Renal cortical epithelial cell (primary cell): ENCODE results near the gene OXNAD1. TPM values are rescaled to one million over a fixed set of nuclear protein-coding genes. Genes with fewer than 3 reads are reported as not detected.

Experiments used
- DNase-seq: peaks from one replicate; pipeline ENCODE4 v3.0.0-alpha.2; 2011; ENCODE audit warnings: low read depth
- total RNA-seq: library from RNA; depleted of rRNA; stranded (reverse); fragments of >200 nt; gene quantifications from 2 replicates; pipeline ENCODE4 v1.2.3, GENCODE V29; 2014

The OXNAD1 gene
- total RNA-seq, 1 donor from 2014 or later, result 18.5 TPM

- DNase-seq, result no peak
These were observed 63.1 kb downstream of the OXNAD1 start for GRCh38 chr3:16328124-16328523.

DNA sequence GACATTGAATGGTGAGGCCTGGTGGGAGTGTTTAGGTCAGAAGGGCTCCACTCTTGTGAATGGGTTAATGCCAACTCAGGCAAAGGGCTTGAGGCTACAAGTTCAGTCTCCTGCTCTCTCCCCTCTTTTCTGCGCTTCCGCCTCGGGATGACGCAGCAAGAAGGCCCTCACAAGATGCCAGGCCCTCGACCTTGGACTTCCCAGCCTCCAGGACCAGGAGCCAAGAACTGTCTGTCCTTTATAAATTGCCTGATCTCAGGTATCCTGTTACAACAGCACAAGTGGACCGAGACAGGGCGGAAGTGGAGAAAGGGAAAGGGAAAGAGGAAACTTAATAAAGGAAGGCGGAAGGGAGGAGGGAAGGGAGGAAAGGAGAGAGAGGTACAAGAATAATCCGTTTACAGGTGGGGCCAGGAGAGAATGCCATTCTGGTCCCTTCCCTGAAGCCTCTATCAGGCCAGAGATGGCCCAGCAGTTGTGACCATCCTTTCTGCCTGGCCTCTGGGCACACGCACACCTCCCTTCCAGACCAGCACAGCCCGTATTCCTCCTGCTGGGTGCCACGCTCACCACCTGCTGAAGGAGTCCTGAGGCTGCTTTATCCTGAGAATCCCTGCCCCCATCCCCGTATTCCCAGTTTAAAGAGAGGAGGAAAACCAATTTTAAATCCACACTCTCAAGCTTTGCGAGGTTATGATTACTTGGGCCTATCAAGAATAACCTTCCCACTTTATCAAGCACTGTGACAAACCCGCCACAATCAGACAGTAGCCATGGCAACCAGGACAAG is 64.2 kb downstream of the OXNAD1 start:
- DNase-seq, result no peak

DNA sequence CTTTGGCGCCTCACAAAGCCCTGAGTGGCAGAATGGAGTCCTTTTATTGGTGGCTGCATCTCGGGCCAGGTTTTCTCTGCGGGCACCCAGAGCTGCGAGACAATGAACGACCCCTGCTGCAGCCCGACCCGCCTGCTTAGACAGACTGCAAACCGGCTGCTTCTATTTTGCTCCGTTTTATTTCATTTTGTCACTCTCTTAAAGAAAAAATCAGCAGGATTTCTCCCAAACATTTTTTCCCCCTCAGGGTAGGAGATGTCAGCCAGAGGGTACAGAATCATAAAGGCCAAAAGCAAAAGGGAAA is 64.8 kb downstream of the OXNAD1 start:
- no peak for DNase-seq

DNA sequence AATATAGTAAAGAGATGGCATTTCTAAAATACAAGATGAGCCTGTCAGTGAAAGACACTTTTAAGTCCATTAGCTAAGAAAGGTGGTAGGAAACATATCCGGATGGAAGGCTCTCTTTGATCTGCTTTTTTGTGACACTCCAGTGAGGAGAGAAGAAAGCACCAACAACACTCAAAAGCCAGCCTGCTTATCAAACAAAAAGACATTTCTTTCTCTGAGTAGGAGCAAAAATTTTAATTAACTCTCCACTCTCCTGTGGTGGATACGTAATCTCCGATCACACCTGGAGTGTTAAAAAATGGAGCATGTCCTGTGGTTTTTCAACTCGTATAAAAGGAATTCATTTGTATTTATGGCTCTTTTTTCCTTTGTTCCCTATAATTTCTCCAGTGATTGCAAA is 65.3 kb downstream of the OXNAD1 start:
- no peak for DNase-seq

- no peak for DNase-seq
These were observed 66.4 kb downstream of the OXNAD1 start for GRCh38 chr3:16331319-16331883.

- peak; percentile 34 for DNase-seq
These were observed 68.0 kb downstream of the OXNAD1 start for GRCh38 chr3:16332904-16333426.

GRCh38 chr3:16334909-16335308 is 69.9 kb downstream of the OXNAD1 start:
- peak; percentile 7 for DNase-seq

DNA sequence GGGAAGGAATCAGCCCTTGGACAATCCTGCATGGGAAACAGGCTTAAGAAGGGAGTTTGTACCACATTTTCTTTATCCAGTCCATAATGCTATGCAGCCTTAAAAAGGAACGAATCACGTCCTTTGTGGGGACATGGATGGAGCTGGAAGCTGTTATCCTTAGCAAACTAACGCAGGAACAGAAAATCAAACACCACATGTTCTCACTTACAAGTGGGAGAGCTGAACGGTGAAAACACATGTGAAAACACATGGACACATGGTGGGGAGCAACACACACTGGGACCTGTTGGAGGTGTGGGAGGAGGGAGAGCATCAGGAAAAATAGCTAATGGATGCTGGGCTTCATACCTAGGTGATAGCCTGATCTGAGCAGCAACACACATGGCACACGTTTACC is 70.3 kb downstream of the OXNAD1 start:
- DNase-seq, result no peak

DNA sequence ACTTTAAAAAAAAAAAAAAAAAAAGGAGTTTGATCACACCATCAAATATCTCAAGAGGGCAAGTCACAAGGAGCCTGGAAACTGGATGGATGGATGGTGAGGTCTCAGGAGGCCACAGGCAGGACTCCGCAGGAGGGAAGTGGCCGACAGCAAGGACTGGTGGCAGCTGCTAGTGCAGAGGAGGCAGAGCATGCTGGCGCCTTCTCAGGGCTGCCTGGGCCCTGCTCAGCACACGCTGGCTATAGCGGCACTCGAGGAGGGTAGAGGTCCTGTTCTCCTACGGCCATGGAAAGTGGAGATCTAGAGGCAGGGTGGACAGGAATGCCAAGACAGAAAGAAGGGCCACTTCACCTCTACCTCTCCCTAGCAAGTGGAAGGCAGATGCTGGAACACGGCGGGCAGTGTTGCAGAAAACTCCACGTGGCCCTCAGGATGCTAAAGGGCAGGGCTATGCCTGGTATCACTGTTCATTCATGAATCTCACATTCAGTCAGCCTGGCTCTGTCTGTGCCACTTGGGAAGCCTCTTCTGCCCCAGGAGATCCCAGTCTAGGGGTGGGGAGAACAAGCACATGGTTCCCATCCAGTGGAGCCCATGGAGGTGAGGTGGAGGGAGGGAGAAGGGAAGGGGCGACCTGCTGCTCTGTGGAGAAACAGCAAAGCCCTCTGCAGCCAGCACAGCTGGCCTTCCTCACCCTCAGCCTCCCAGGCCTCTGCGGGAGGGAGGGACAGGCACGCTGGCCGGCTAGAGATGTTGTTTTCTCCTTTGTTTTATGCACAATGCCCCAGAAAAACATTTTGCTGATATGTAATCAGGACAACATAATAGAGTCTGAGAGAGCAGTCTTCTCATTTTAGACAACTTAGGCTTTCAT is 71.0 kb downstream of the OXNAD1 start:
- DNase-seq, result no peak

DNA sequence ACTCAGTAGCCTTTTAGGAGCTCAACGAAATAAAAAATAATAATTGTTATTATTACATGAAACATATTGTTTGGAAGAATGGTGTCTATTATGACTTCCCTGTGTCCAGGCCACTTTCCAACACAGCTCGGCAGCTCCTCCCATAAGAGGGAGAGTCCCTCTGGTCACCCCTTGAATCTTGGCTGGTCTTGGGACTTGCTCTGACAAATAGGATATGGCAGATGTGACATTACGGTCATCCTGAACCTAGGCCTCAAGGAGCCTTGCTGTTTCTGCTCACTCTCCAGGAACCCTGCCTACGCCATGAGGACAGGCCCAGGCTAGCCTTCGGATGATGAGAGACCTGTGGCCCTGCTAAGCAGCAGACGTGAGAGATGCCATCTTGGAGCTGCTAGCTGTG is 71.8 kb downstream of the OXNAD1 start:
- no peak for DNase-seq

GRCh38 chr3:16337856-16338540 is 73.0 kb downstream of the OXNAD1 start:
- DNase-seq, result no peak

GRCh38 chr3:16338999-16339398 is 74.0 kb downstream of the OXNAD1 start:
- DNase-seq, result peak; percentile 96

DNA sequence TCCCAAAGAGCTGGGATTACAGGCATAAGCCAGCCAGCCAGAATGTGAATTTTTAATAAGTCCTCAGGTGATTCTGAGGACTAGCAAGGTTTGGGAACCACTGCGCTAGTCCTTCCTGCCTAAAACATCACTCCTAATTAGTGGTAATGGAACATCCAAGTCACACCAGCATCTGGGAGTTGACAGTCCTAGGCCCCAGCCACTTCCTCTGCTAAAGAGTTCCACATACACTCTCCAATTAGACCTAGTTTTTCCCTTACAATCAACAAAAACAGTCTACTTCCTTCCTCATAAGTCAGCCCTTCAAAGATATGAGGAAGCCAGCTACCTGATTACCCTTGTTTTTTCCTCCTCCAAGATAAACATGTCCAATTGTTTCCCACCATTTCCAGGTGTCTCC is 78.1 kb downstream of the OXNAD1 start:
- DNase-seq, result no peak

DNA sequence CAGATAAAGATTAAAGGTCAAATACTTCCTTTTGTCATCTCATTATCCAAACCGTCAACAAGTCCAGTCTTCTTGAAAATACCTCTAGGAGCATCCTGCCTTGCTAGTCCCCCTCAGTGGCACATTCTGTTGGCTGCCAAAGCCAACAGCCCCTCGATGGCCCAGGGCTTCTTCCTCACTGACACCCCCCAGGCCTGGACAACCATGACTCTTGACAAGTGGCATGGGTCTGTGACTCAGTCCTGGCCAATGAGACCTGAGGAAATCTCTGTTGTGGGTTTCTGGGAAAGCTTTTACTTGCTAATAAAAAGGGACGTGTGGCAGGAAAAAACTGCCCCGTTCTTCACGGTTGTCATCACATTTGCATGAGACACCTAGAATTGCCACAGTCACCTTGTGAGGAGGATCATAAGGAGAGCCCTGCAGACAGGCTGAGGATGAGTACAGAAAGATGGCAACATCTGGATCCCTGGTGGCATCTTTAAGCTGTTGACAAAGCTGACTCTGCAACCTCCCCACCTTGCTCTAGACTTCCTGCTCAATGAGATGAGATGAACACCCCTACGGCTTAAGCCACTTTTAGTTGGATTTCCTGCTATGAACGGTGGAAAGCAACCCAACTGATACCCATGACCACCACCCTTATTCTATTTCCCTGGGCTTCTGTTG is 81.5 kb downstream of the OXNAD1 start:
- DNase-seq, result no peak

- no peak for DNase-seq
These were observed 82.5 kb downstream of the OXNAD1 start for GRCh38 chr3:16347548-16347947.

DNA sequence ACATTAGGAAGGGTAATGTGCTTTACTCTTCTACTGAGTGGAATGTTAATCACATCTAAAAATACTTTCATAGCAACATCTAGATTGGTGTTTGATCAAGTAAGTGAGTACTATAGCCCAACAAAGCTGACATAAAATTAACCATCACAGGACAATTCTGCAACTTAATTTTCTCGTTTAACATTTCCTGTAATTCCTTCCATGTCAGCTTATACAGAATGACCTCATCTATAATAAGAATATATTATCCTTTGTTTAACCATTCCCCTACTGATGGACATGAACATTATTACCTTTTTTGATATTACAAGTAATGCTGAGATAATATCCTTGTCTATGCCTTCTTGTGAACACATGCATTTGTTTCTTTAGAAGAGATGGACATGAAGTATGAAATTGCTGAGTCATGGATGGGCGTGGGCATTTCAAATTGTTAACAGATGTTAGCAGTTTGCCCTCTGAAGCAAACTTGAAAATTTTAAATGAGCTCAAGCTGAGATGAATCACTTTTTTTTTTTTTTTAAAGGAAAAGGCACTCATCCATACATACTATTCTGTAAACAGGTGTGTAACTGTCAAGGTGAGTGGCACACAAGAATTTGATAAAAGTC is 85.1 kb downstream of the OXNAD1 start:
- DNase-seq, result peak; percentile 12

GRCh38 chr3:16350597-16351318 is 85.7 kb downstream of the OXNAD1 start:
- DNase-seq, result no peak

DNA sequence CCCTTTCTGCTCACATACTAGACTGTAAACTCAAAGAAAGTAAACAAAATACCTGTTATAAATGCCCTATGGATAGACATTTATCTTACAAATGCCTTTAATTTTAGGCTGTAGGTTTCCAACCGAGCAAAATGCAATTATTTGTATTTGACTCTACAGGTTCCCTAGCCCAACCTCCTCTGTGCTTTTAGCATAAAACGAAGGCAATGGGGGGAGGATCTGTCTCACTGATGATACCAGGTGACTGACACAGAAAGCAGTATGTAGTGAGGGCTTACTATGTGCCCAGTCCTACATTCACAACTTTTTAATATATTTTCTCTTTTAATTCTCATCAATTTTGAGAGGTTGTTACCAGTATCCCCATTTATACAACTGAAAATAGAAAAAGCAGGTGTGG is 87.4 kb downstream of the OXNAD1 start:
- no peak for DNase-seq

GRCh38 chr3:16354291-16354690 is 89.3 kb downstream of the OXNAD1 start:
- DNase-seq, result no peak
